HCT116 (cell line): ENCODE results near the gene COX6B2. TPM values are rescaled to one million over a fixed set of nuclear protein-coding genes. Genes with fewer than 3 reads are reported as not detected.

Experiments used
- ATAC-seq: fragments of 200-7000 bp; cut with Tn5 transposase; 2 replicates; pipeline ENCODE4 v1.9.1; 2020; ENCODE audit warnings: mild to moderate bottlenecking, moderate library complexity
- BruUV-seq: library from RNA; stranded (reverse); fragments of 400-500 nt; replicated peaks from 2 replicates; lab custom pipeline; 2021; lab: Mats Ljungman, UMichigan
- CTCF ChIA-PET: fragments of 300-600 bp; sonication (Branson Sonifier 250); formaldehyde crosslinking; loops from one replicate; lab custom pipeline; 2021; ENCODE audit warnings: antibody characterized with exemption; lab: Charles Lee
- POLR2A ChIA-PET: fragments of 300-600, 350-600 bp; sonication (Branson Sonifier 250); formaldehyde crosslinking; loops from one replicate; lab custom pipeline; 2021; ENCODE audit warnings: antibody characterized with exemption; lab: Charles Lee
- RAD21 ChIA-PET, 2 experiments: fragments of 300-600 bp; sonication (Branson Sonifier 250); formaldehyde crosslinking; loops; one replicate each; lab custom pipeline; 2023; ENCODE audit warnings: low total read pairs in 2 of 2; ENCODE audit not compliant: uncharacterized antibody in 2 of 2, unreplicated experiment in 2 of 2, low non-redundant PET in 1 of 2; lab: Charles Lee
- DNase-seq: peaks from one replicate; pipeline ENCODE4 v3.0.0-alpha.2; 2010; ENCODE audit warnings: low read depth, low spot score
- H2AFZ ChIP-seq: fragments of 200-600 bp; shearing (Covaris generic), sonication (generic); 2 replicates; pipeline ENCODE4 v1.6.1; 2017; ENCODE audit warnings: low read depth, mixed run types, mixed read lengths, antibody characterized with exemption, low read length; ENCODE audit not compliant: poor library complexity, severe bottlenecking
- H3K27ac ChIP-seq: 2 replicates; pipeline ENCODE4 v1.5.1; 2012; ENCODE audit warnings: low read depth, low read length
- H3K27me3 ChIP-seq: fragments of 200-600 bp; sonication (generic); 2 replicates; pipeline ENCODE4 v1.6.1; 2016; ENCODE audit warnings: mixed run types, low read length, mixed read lengths; ENCODE audit not compliant: insufficient read depth
- H3K36me3 ChIP-seq, 2 experiments: fragments of 200-500 bp in 1 of 2; fragments of 200-600 bp in 1 of 2; sonication (Bioruptor generic) in 1 of 2; sonication (generic) in 1 of 2; 2 replicates each; pipeline versions ENCODE4 v1.5.1 to v1.6.1; 2014 to 2016; ENCODE audit warnings: low read length in 2 of 2, inconsistent platforms in 1 of 2, mixed read lengths in 1 of 2, mixed run types in 1 of 2; ENCODE audit not compliant: insufficient read depth in 2 of 2, control insufficient read depth in 1 of 2
- H3K4me1 ChIP-seq, 2 experiments: fragments of 200-600 bp in 1 of 2; sonication (generic) in 1 of 2; 2 replicates each; pipeline versions ENCODE4 v1.5.1 to v1.6.1; 2012 to 2017; ENCODE audit warnings: low read length in 2 of 2, inconsistent platforms in 1 of 2, mild to moderate bottlenecking in 1 of 2, mixed read lengths in 1 of 2, mixed run types in 1 of 2, moderate library complexity in 1 of 2; ENCODE audit not compliant: insufficient read depth in 2 of 2, control insufficient read depth in 1 of 2
- H3K4me2 ChIP-seq: fragments of 200-600 bp; sonication (generic); 2 replicates; pipeline ENCODE4 v1.6.1; 2017; ENCODE audit warnings: mixed run types, low read length, mixed read lengths
- H3K4me3 ChIP-seq, 2 experiments: fragments of 200-600 bp in 1 of 2; sonication (generic) in 1 of 2; replicated peaks in 1 of 2; 2 replicates each; pipeline ENCODE4 v1.5.1; 2011 to 2016; ENCODE audit warnings: low read length in 2 of 2, control low read depth in 1 of 2, low read depth in 1 of 2, mild to moderate bottlenecking in 1 of 2, mixed read lengths in 1 of 2, mixed run types in 1 of 2
- H3K79me2 ChIP-seq: fragments of 200-600 bp; sonication (generic); 2 replicates; pipeline ENCODE4 v1.6.1; 2017; ENCODE audit warnings: mild to moderate bottlenecking, mixed run types, low read length, moderate library complexity, mixed read lengths; ENCODE audit not compliant: insufficient read depth
- H3K9ac ChIP-seq: fragments of 200-600 bp; sonication (generic); 2 replicates; pipeline ENCODE4 v1.6.1; 2016; ENCODE audit warnings: low read length, mixed read lengths
- H3K9me2 ChIP-seq: fragments of 200-600 bp; sonication (generic), shearing (Covaris generic); 2 replicates; pipeline ENCODE4 v1.6.1; 2017; ENCODE audit warnings: mixed run types, mild to moderate bottlenecking, moderate library complexity; ENCODE audit not compliant: insufficient read depth
- H3K9me3 ChIP-seq, 2 experiments: fragments of 200-500 bp in 1 of 2; fragments of 200-600 bp in 1 of 2; sonication (Bioruptor generic) in 1 of 2; sonication (generic) in 1 of 2; 2 replicates each; pipeline ENCODE4 v1.6.1; 2014 to 2017; ENCODE audit warnings: low read length in 2 of 2, mixed read lengths in 2 of 2, inconsistent platforms in 1 of 2, low read depth in 1 of 2, mild to moderate bottlenecking in 1 of 2, mixed run types in 1 of 2, moderate library complexity in 1 of 2; ENCODE audit not compliant: control insufficient read depth in 1 of 2, insufficient read depth in 1 of 2
- H4K20me1 ChIP-seq: fragments of 200-600 bp; sonication (generic), shearing (Covaris generic); 2 replicates; pipeline ENCODE4 v1.6.1; 2017; ENCODE audit warnings: mixed run types, mild to moderate bottlenecking, moderate library complexity; ENCODE audit not compliant: insufficient read depth
- CBX3 ChIP-seq: IDR thresholded peaks from 2 replicates; pipeline ENCODE4 v1.6.1; 2012; ENCODE audit warnings: low read depth
- CEBPB ChIP-seq: IDR thresholded peaks from 2 replicates; pipeline ENCODE4 v1.6.1; 2012; ENCODE audit warnings: low read depth
- EGR1 ChIP-seq: IDR thresholded peaks from 2 replicates; pipeline ENCODE4 v1.6.1; 2012; ENCODE audit warnings: low read depth
- EZH2 ChIP-seq: fragments of 200-600 bp; sonication (generic); IDR thresholded peaks from 2 replicates; pipeline ENCODE4 v1.6.1; 2017; ENCODE audit warnings: antibody characterized with exemption, mixed run types
- FOSL1 ChIP-seq: IDR thresholded peaks from 2 replicates; pipeline ENCODE4 v1.6.1; 2012; ENCODE audit warnings: low read depth
- JUND ChIP-seq: IDR thresholded peaks from 2 replicates; pipeline ENCODE4 v1.6.1; 2012
- POLR2AphosphoS5 ChIP-seq: IDR thresholded peaks from 2 replicates; pipeline ENCODE4 v1.6.1; 2011; ENCODE audit warnings: mild to moderate bottlenecking, low read depth, low read length, moderate library complexity
- RAD21 ChIP-seq: IDR thresholded peaks from 2 replicates; pipeline ENCODE4 v1.6.1; 2012; ENCODE audit warnings: low read depth, mild to moderate bottlenecking
- SP1 ChIP-seq: IDR thresholded peaks from 2 replicates; pipeline ENCODE4 v1.6.1; 2012; ENCODE audit warnings: low read depth
- TCF7L2 ChIP-seq: IDR thresholded peaks from 2 replicates; pipeline ENCODE4 v1.7.0; 2011; ENCODE audit warnings: borderline replicate concordance, inconsistent platforms; ENCODE audit not compliant: insufficient read depth, insufficient read length; ENCODE audit errors: extremely low read depth
- YY1 ChIP-seq: IDR thresholded peaks from 2 replicates; pipeline ENCODE4 v1.6.1; 2011; ENCODE audit warnings: low read length, low read depth, moderate library complexity, mild to moderate bottlenecking; ENCODE audit not compliant: insufficient replicate concordance; ENCODE audit errors: extremely low read depth
- ZFX ChIP-seq: fragments of 450-650 bp; IDR thresholded peaks from 2 replicates; pipeline ENCODE4 v1.6.1; 2017
- ZNF274 ChIP-seq: fragments of 200-500 bp; sonication (Bioruptor generic); IDR thresholded peaks from 2 replicates; pipeline ENCODE4 v1.6.1; 2014; ENCODE audit warnings: mild to moderate bottlenecking, low read depth, low read length, inconsistent platforms
- intact Hi-C: fragments of 100-400 bp; cut with micrococcal nuclease; formaldehyde crosslinking; loops from 2 replicates; pipeline ENCODE4 v1.10.0; 2022
- total RNA-seq: library from RNA; stranded (reverse); gene quantifications from one replicate; pipeline ENCODE4 v1.2.1, GENCODE V29; 2021; ENCODE audit not compliant: unreplicated experiment
- TF ChIP-seq, protein P1 (sequence below): IDR thresholded peaks from 2 replicates; pipeline ENCODE4 v1.6.1; 2012; ENCODE audit warnings: low read depth
- TF ChIP-seq, protein P2 (sequence below), 3 experiments: fragments of 200-600 bp in 1 of 3; sonication (generic) in 1 of 3; IDR thresholded peaks in 2 of 3; conservative IDR thresholded peaks in 1 of 3; 2 replicates each; pipeline ENCODE4 v1.5.1; 2012 to 2017; ENCODE audit warnings: low read depth in 2 of 3, low read length in 2 of 3, antibody characterized with exemption in 1 of 3, borderline replicate concordance in 1 of 3, control low read depth in 1 of 3, mild to moderate bottlenecking in 1 of 3, mixed read lengths in 1 of 3, mixed run types in 1 of 3, moderate library complexity in 1 of 3; ENCODE audit not compliant: insufficient read depth in 1 of 3
- TF ChIP-seq, protein P3 (sequence below): IDR thresholded peaks from 2 replicates; pipeline ENCODE4 v1.6.1; 2011; ENCODE audit warnings: mild to moderate bottlenecking, low read length, moderate library complexity; ENCODE audit not compliant: insufficient replicate concordance; ENCODE audit errors: extremely low read depth
- TF ChIP-seq, protein P4 (sequence below): IDR thresholded peaks from 2 replicates; pipeline ENCODE4 v1.6.1; 2012
- TF ChIP-seq, protein P5 (sequence below): IDR thresholded peaks from 2 replicates; pipeline ENCODE4 v1.6.1; 2012

The COX6B2 gene
- total RNA-seq, 1 experiment from 2014 or later, result 2.4 TPM

DNA sequence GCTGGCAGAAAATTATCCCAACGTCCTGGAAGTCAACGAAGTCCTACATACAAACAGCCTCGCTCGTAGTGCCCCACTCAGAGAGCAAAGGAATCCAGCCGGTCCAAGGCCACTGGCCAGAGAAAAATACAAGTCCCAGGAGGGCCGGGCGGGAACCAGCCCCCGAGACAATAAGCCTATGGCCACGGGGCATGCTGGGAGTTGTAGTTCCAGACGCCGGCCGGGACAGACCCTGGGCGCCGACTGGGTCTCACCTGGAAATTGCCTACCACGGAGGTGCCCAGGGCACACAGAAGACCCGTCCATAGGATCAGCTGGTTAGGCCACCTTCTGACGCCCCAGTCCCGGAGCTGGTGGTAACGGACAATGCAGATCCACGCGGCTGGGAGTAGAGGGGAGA is 34.7 kb downstream of the COX6B2 start:
- intact Hi-C loops, result no loop called here
- H3K27ac ChIP-seq, result no peak overlapping the region
- no peak overlapping the region for H3K4me2 ChIP-seq
- H3K79me2 ChIP-seq, result no peaks in the 10 kb centered on the region
- no peaks in the 10 kb centered on the region for H3K9me2 ChIP-seq
- BruUV-seq, result no TSS peak
- no peak overlapping the region for H3K9ac ChIP-seq
- no peaks in the 10 kb centered on the region for H3K36me3 ChIP-seq
- TF ChIP-seq CEBPB, result no peak
- TF ChIP-seq, protein P1, sequence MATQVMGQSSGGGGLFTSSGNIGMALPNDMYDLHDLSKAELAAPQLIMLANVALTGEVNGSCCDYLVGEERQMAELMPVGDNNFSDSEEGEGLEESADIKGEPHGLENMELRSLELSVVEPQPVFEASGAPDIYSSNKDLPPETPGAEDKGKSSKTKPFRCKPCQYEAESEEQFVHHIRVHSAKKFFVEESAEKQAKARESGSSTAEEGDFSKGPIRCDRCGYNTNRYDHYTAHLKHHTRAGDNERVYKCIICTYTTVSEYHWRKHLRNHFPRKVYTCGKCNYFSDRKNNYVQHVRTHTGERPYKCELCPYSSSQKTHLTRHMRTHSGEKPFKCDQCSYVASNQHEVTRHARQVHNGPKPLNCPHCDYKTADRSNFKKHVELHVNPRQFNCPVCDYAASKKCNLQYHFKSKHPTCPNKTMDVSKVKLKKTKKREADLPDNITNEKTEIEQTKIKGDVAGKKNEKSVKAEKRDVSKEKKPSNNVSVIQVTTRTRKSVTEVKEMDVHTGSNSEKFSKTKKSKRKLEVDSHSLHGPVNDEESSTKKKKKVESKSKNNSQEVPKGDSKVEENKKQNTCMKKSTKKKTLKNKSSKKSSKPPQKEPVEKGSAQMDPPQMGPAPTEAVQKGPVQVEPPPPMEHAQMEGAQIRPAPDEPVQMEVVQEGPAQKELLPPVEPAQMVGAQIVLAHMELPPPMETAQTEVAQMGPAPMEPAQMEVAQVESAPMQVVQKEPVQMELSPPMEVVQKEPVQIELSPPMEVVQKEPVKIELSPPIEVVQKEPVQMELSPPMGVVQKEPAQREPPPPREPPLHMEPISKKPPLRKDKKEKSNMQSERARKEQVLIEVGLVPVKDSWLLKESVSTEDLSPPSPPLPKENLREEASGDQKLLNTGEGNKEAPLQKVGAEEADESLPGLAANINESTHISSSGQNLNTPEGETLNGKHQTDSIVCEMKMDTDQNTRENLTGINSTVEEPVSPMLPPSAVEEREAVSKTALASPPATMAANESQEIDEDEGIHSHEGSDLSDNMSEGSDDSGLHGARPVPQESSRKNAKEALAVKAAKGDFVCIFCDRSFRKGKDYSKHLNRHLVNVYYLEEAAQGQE, result no peak
- TF ChIP-seq ZNF274, result no peak
- TF ChIP-seq ZFX, result no peak
- TF ChIP-seq, protein P2, sequence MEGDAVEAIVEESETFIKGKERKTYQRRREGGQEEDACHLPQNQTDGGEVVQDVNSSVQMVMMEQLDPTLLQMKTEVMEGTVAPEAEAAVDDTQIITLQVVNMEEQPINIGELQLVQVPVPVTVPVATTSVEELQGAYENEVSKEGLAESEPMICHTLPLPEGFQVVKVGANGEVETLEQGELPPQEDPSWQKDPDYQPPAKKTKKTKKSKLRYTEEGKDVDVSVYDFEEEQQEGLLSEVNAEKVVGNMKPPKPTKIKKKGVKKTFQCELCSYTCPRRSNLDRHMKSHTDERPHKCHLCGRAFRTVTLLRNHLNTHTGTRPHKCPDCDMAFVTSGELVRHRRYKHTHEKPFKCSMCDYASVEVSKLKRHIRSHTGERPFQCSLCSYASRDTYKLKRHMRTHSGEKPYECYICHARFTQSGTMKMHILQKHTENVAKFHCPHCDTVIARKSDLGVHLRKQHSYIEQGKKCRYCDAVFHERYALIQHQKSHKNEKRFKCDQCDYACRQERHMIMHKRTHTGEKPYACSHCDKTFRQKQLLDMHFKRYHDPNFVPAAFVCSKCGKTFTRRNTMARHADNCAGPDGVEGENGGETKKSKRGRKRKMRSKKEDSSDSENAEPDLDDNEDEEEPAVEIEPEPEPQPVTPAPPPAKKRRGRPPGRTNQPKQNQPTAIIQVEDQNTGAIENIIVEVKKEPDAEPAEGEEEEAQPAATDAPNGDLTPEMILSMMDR (IDR thresholded peaks at IDR 0.05 in 2 of 3, conservative IDR thresholded peaks at IDR 0.05 in 1 of 3; ENCODE audit: borderline replicate concordance in 1 of 3, insufficient read depth in 1 of 3, low read depth in 2 of 3, low read length in 2 of 3), result no peak
- TF ChIP-seq RAD21, result no peak
- no peak for TF ChIP-seq JUND
- TF ChIP-seq YY1, result no peak
- TF ChIP-seq CBX3, result no peak
- TF ChIP-seq EGR1, result no peak
- TF ChIP-seq FOSL1, result no peak
- TF ChIP-seq SP1, result no peak
- no peak for TF ChIP-seq POLR2AphosphoS5
- TF ChIP-seq, protein P3, sequence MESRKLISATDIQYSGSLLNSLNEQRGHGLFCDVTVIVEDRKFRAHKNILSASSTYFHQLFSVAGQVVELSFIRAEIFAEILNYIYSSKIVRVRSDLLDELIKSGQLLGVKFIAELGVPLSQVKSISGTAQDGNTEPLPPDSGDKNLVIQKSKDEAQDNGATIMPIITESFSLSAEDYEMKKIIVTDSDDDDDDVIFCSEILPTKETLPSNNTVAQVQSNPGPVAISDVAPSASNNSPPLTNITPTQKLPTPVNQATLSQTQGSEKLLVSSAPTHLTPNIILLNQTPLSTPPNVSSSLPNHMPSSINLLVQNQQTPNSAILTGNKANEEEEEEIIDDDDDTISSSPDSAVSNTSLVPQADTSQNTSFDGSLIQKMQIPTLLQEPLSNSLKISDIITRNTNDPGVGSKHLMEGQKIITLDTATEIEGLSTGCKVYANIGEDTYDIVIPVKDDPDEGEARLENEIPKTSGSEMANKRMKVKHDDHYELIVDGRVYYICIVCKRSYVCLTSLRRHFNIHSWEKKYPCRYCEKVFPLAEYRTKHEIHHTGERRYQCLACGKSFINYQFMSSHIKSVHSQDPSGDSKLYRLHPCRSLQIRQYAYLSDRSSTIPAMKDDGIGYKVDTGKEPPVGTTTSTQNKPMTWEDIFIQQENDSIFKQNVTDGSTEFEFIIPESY, result no peak
- TF ChIP-seq, protein P4, sequence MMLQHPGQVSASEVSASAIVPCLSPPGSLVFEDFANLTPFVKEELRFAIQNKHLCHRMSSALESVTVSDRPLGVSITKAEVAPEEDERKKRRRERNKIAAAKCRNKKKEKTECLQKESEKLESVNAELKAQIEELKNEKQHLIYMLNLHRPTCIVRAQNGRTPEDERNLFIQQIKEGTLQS, result no peak
- TF ChIP-seq TCF7L2, result no peak
- TF ChIP-seq, protein P5, sequence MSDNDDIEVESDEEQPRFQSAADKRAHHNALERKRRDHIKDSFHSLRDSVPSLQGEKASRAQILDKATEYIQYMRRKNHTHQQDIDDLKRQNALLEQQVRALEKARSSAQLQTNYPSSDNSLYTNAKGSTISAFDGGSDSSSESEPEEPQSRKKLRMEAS, result no peak
- TF ChIP-seq EZH2, result no peak
- H3K4me3 ChIP-seq, result no peak overlapping the region
- ATAC-seq (peak; percentile 77), DNase-seq (no peak)
- H3K27me3 ChIP-seq, result no peaks in the 10 kb centered on the region
- ChIA-PET POLR2A (no interaction called here), CTCF (no interaction called here), RAD21 (no interaction called here)
- no peaks in the 10 kb centered on the region for H4K20me1 ChIP-seq
- no peaks in the 10 kb centered on the region for H3K4me1 ChIP-seq
- H3K9me3 ChIP-seq, result no peaks in the 10 kb centered on the region
- H2AFZ ChIP-seq, result no peak overlapping the region
